Esophagus squamous epithelium (tissue), 4 donors: Measurements from ENCODE around the gene SLC16A5.
"Not testable (repeated sequence)": the region's sequence is repeated elsewhere in the genome, so short reads cannot be mapped to it uniquely, and the experiment has no call there.

Experiments
- CTCF ChIP-seq, 6 experiments: fragments of 450-650 bp in 4 of 6; fragments of 200-600 bp in 2 of 6; sonication (generic) in 2 of 6; IDR thresholded peaks; one replicate each; pipeline ENCODE4 v1.5.1; 2016 to 2019; ENCODE audit warnings: antibody characterized with exemption in 6 of 6, mild to moderate bottlenecking in 4 of 6, moderate library complexity in 4 of 6
- POLR2A ChIP-seq, 4 donors: fragments of 450-650 bp; IDR thresholded peaks; one replicate each; pipeline ENCODE4 v1.6.1; 2017; ENCODE audit warnings: antibody characterized with exemption in 4 of 4, mild to moderate bottlenecking in 4 of 4, moderate library complexity in 3 of 4

GRCh38 chr17:75043789-75044188, 44.0 kb upstream of the SLC16A5 start:
- TF ChIP-seq CTCF, POLR2A (IDR thresholded peaks at IDR 0.05): not testable (repeated sequence)
